PC-3 (cell line): Measurements from ENCODE around the gene CCDC122. TPM values are rescaled to one million over a fixed set of nuclear protein-coding genes. Genes with fewer than 3 reads are reported as not detected.

Experiments
- ATAC-seq: fragments of 200-7000 bp; cut with Tn5 transposase; 2 replicates; pipeline ENCODE4 v1.9.1; 2020; ENCODE audit warnings: mild to moderate bottlenecking, moderate library complexity
- BruUV-seq: library from RNA; stranded (reverse); fragments of 400-500 nt; replicated peaks from 2 replicates; lab custom pipeline; 2021; lab: Mats Ljungman, UMichigan
- CTCF ChIA-PET: fragments of 300-600 bp; sonication (Branson Sonifier 250); formaldehyde crosslinking; loops from one replicate; lab custom pipeline; 2022; ENCODE audit warnings: antibody characterized with exemption; lab: Charles Lee
- POLR2A ChIA-PET: fragments of 300-600 bp; sonication (Branson Sonifier 250); formaldehyde crosslinking; loops from one replicate; lab custom pipeline; 2022; ENCODE audit warnings: antibody characterized with exemption; ENCODE audit not compliant: unreplicated experiment; lab: Charles Lee
- DNase-seq: peaks from one replicate; pipeline ENCODE4 v3.0.0-alpha.2; 2015
- H2AFZ ChIP-seq: fragments of 300-600 bp; sonication (generic); 2 replicates; pipeline ENCODE4 v1.6.0; 2016; ENCODE audit warnings: antibody characterized with exemption, low read length
- H3F3A ChIP-seq: fragments of 300-600 bp; sonication (generic); one replicate; pipeline ENCODE4 v1.6.0; 2017; ENCODE audit warnings: antibody characterized with exemption, low read length, control low read depth, mild to moderate bottlenecking; ENCODE audit not compliant: unreplicated experiment
- H3K27ac ChIP-seq: fragments of 300-600 bp; sonication (generic); 2 replicates; pipeline ENCODE4 v1.5.1; 2016; ENCODE audit warnings: mild to moderate bottlenecking, low read length
- H3K27me3 ChIP-seq: fragments of 300-600 bp; sonication (generic); 2 replicates; pipeline ENCODE4 v1.6.1; 2016; ENCODE audit warnings: low read length, mixed read lengths
- H3K36me3 ChIP-seq: fragments of 300-600 bp; sonication (generic); 2 replicates; pipeline ENCODE4 v1.6.1; 2016; ENCODE audit warnings: low read depth, mixed run types, low read length, mixed read lengths
- H3K4me1 ChIP-seq: fragments of 300-600 bp; sonication (generic); 2 replicates; pipeline ENCODE4 v1.5.1; 2016; ENCODE audit warnings: low read length; ENCODE audit not compliant: insufficient read depth
- H3K4me2 ChIP-seq: fragments of 300-600 bp; sonication (generic); 2 replicates; pipeline ENCODE4 v1.6.0; 2016; ENCODE audit warnings: low read length
- H3K4me3 ChIP-seq: fragments of 300-600 bp; sonication (generic); 2 replicates; pipeline ENCODE4 v1.5.1; 2016; ENCODE audit warnings: mild to moderate bottlenecking, low read length, mixed read lengths
- H3K79me2 ChIP-seq: fragments of 300-600 bp; sonication (generic); 2 replicates; pipeline ENCODE4 v1.6.1; 2017; ENCODE audit warnings: low read length, mixed read lengths
- H3K9ac ChIP-seq: fragments of 300-600 bp; sonication (generic); 2 replicates; pipeline ENCODE4 v1.6.0; 2016; ENCODE audit warnings: mild to moderate bottlenecking, low read length
- H3K9me2 ChIP-seq: fragments of 300-600 bp; sonication (generic); replicated peaks from 2 replicates; pipeline ENCODE4 v1.6.1; 2016; ENCODE audit warnings: mixed run types, low read length, mixed read lengths
- H3K9me3 ChIP-seq: fragments of 300-600 bp; sonication (generic); 2 replicates; pipeline ENCODE4 v1.6.1; 2016; ENCODE audit warnings: low read length, mixed read lengths
- H4K20me1 ChIP-seq: fragments of 300-600 bp; sonication (generic); 2 replicates; pipeline ENCODE4 v1.6.1; 2016; ENCODE audit warnings: low read length, mixed read lengths
- EZH2 ChIP-seq: fragments of 300-600 bp; sonication (generic); IDR thresholded peaks from one replicate; pipeline ENCODE4 v1.6.1; 2017; ENCODE audit warnings: antibody characterized with exemption, mild to moderate bottlenecking, low read length; ENCODE audit not compliant: unreplicated experiment
- EZH2phosphoT487 ChIP-seq: fragments of 300-600 bp; sonication (generic); IDR thresholded peaks from 2 replicates; pipeline ENCODE4 v1.6.1; 2018; ENCODE audit warnings: mild to moderate bottlenecking, antibody characterized with exemption, low read length, borderline replicate concordance
- intact Hi-C: fragments of 100-400 bp; cut with micrococcal nuclease; formaldehyde crosslinking; loops from 2 replicates; pipeline ENCODE4 v1.9.0; 2023
- total RNA-seq: library from RNA; depleted of rRNA; stranded (reverse); fragments of >200 nt; gene quantifications from 2 replicates; pipeline ENCODE4 v1.2.3, GENCODE V29; 2014
- TF ChIP-seq, protein P1 (sequence below): fragments of 300-600 bp; sonication (generic); conservative IDR thresholded peaks from 2 replicates; pipeline ENCODE4 v1.5.1; 2017; ENCODE audit warnings: antibody characterized with exemption, low read depth, mild to moderate bottlenecking, low read length

Gene CCDC122
- total RNA-seq, 1 experiment from 2014 or later, result 4.6 TPM

GRCh38 chr13:43794416-43794815 lies 85.1 kb downstream of the CCDC122 start:
- no peaks in the 10 kb centered on the region for H3K27me3 ChIP-seq
- TF ChIP-seq EZH2 (no peak), EZH2phosphoT487 (no peak)
- TF ChIP-seq, protein P1, sequence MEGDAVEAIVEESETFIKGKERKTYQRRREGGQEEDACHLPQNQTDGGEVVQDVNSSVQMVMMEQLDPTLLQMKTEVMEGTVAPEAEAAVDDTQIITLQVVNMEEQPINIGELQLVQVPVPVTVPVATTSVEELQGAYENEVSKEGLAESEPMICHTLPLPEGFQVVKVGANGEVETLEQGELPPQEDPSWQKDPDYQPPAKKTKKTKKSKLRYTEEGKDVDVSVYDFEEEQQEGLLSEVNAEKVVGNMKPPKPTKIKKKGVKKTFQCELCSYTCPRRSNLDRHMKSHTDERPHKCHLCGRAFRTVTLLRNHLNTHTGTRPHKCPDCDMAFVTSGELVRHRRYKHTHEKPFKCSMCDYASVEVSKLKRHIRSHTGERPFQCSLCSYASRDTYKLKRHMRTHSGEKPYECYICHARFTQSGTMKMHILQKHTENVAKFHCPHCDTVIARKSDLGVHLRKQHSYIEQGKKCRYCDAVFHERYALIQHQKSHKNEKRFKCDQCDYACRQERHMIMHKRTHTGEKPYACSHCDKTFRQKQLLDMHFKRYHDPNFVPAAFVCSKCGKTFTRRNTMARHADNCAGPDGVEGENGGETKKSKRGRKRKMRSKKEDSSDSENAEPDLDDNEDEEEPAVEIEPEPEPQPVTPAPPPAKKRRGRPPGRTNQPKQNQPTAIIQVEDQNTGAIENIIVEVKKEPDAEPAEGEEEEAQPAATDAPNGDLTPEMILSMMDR, result no peak
- BruUV-seq, result no TSS peak
- no peaks in the 10 kb centered on the region for H3F3A ChIP-seq
- POLR2A ChIA-PET, result no interaction called here
- DNase-seq, result no peak
- no peaks in the 10 kb centered on the region for H3K36me3 ChIP-seq
- H3K4me1 ChIP-seq, result peaks cover 7% of the 10 kb centered on the region; the same call in 1 of the 2 replicates
- no peak for ATAC-seq
- H3K9ac ChIP-seq, result no peak overlapping the region
- intact Hi-C loops, result no loop called here
- H3K9me2 ChIP-seq, result no peaks in the 10 kb centered on the region
- H3K4me2 ChIP-seq, result no peak overlapping the region
- no peak overlapping the region for H3K27ac ChIP-seq
- CTCF ChIA-PET, result no interaction called here
- H3K79me2 ChIP-seq, result no peaks in the 10 kb centered on the region
- H4K20me1 ChIP-seq, result no peaks in the 10 kb centered on the region
- no peak overlapping the region for H2AFZ ChIP-seq
- H3K9me3 ChIP-seq, result no peaks in the 10 kb centered on the region
- no peak overlapping the region for H3K4me3 ChIP-seq

DNA sequence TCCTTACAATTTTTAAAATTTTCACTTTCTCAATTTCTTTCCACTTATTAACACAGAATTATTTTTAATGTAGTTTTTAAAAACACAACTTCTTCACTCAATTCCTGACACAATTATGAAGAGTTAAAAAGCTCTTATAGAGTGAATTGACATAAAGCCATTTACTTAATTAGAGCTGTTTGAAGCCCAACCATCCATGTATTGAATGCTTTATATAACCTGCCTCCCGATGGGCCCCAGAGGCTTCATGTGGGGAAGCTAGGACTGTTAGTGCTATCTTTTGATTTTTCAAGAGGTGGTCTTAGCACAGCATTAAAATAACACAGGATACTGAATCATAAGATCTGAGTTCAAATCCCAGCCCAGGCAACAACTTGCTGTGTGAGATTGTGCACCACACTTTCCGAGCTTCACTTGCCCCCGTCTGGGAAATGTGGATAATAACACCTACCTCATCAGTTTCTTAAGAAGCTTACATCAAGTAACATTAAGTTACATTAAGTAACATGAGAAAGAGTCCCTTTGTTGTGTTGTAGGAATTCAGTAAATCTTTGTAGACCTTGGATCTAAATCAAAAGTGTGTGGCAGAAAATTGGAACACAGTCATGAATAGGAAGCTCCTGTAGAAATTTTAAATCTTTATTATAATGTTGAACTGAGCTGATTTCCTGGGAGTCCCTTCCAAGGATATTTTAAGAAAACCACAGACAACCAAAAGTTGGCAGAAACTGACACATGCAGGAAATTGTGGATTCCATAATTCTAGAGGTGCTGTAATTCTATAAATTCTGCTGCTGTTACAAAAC lies 87.3 kb downstream of the CCDC122 start:
- Histone ChIP-seq H3K4me2 (no peak overlapping the region), H3K36me3 (no peaks in the 10 kb centered on the region), H3F3A (no peaks in the 10 kb centered on the region), H2AFZ (no peak overlapping the region), H3K4me1 (peaks cover 7% of the 10 kb centered on the region; the same call in 1 of the 2 replicates), H3K4me3 (no peak overlapping the region), H3K9ac (no peak overlapping the region), H3K9me3 (no peaks in the 10 kb centered on the region), H4K20me1 (no peaks in the 10 kb centered on the region), H3K9me2 (no peaks in the 10 kb centered on the region), H3K27ac (no peak overlapping the region), H3K27me3 (no peaks in the 10 kb centered on the region), H3K79me2 (no peaks in the 10 kb centered on the region)
- peak; percentile 10 for DNase-seq
- CTCF ChIA-PET, result interaction anchor here (0.6 kb wide), 1 partner anchor 1497 kb away, joined by 3 read pairs; no protein-coding TSS in a partner anchor
- intact Hi-C loops, result loop anchor here (2.0 kb wide), 1 partner anchor 707 kb away; no protein-coding TSS in a partner anchor
- no TSS peak for BruUV-seq
- peak; percentile 59 for ATAC-seq
- TF ChIP-seq, protein P1, result no peak
- TF ChIP-seq EZH2, result no peak
- TF ChIP-seq EZH2phosphoT487, result no peak
- POLR2A ChIA-PET, result no interaction called here
